Upper lobe of right lung (tissue), 1 donor: ENCODE data around the gene UIMC1. TPM values are rescaled to one million over a fixed set of nuclear protein-coding genes. Genes with fewer than 3 reads are reported as not detected.

Source experiments
- ATAC-seq: fragments of 200-7000 bp; cut with Tn5 transposase; one replicate; pipeline ENCODE4 v1.9.1; 2020; ENCODE audit warnings: mild to moderate bottlenecking, moderate library complexity
- DNase-seq: peaks from one replicate; pipeline ENCODE4 v3.0.0-alpha.2; 2020
- H3K27ac ChIP-seq: fragments of 200-600 bp; one replicate; pipeline ENCODE4 v1.8.0; 2022
- H3K27me3 ChIP-seq: fragments of 200-600 bp; one replicate; pipeline ENCODE4 v1.8.0; 2022; ENCODE audit warnings: mild to moderate bottlenecking
- H3K36me3 ChIP-seq: fragments of 200-600 bp; one replicate; pipeline ENCODE4 v1.8.0; 2022
- H3K4me1 ChIP-seq: fragments of 200-600 bp; one replicate; pipeline ENCODE4 v1.8.0; 2022
- H3K4me3 ChIP-seq: fragments of 200-600 bp; one replicate; pipeline ENCODE4 v1.8.0; 2022; ENCODE audit warnings: mild to moderate bottlenecking
- H3K9me3 ChIP-seq: fragments of 200-600 bp; one replicate; pipeline ENCODE4 v1.8.0; 2022
- intact Hi-C: fragments of 100-400 bp; cut with DNase I; formaldehyde crosslinking; loops from one replicate; pipeline ENCODE4 v1.11.0; 2022
- total RNA-seq: library from RNA; stranded (reverse); fragmentation: NEBNext Ultra II Directional; extraction: Animal tissue kit (Norgen Biotek cat#: 25700); gene quantifications from one replicate; pipeline ENCODE4 v1.2.1, GENCODE V29; 2021
- TF ChIP-seq, protein P1 (sequence below): fragments of 200-600 bp; IDR thresholded peaks from one replicate; pipeline ENCODE4 v1.8.0; 2022; ENCODE audit warnings: antibody characterized with exemption
- donor health status: DM: no; HTN: yes; CAD: no; lungs with severe emphysema.

Gene UIMC1
- total RNA-seq, 1 donor from 2014 or later = 35.4 TPM

DNA sequence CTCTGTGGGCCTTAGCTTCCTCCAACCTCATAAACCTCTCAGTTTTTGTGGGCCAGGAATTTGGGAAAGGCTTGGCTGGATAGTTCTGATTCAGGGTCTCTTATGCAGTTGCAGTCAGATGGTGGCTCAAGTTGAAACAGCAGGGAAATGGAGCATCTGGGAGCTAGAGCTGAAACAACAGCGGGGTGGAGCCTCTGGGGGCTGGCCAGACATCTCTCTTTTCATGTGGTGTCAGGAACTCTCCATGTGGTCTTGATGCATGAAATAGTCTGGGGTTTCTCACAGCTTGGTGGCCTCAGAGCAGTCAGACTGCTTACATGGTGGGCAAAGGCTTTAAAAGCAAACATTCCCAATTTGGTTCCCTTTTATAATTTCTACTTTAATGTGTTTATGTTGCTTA, 29.4 kb upstream of the UIMC1 start:
- no peak overlapping the region for H3K4me3 ChIP-seq
- no peaks in the 10 kb centered on the region for H3K4me1 ChIP-seq
- ATAC-seq (no peak), DNase-seq (no peak)
- peaks cover under 1% of the 10 kb centered on the region for H3K36me3 ChIP-seq
- TF ChIP-seq, protein P1, sequence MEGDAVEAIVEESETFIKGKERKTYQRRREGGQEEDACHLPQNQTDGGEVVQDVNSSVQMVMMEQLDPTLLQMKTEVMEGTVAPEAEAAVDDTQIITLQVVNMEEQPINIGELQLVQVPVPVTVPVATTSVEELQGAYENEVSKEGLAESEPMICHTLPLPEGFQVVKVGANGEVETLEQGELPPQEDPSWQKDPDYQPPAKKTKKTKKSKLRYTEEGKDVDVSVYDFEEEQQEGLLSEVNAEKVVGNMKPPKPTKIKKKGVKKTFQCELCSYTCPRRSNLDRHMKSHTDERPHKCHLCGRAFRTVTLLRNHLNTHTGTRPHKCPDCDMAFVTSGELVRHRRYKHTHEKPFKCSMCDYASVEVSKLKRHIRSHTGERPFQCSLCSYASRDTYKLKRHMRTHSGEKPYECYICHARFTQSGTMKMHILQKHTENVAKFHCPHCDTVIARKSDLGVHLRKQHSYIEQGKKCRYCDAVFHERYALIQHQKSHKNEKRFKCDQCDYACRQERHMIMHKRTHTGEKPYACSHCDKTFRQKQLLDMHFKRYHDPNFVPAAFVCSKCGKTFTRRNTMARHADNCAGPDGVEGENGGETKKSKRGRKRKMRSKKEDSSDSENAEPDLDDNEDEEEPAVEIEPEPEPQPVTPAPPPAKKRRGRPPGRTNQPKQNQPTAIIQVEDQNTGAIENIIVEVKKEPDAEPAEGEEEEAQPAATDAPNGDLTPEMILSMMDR = no peak
- no peaks in the 10 kb centered on the region for H3K27me3 ChIP-seq
- intact Hi-C loops = no loop called here
- no peak overlapping the region for H3K27ac ChIP-seq
- no peaks in the 10 kb centered on the region for H3K9me3 ChIP-seq

DNA sequence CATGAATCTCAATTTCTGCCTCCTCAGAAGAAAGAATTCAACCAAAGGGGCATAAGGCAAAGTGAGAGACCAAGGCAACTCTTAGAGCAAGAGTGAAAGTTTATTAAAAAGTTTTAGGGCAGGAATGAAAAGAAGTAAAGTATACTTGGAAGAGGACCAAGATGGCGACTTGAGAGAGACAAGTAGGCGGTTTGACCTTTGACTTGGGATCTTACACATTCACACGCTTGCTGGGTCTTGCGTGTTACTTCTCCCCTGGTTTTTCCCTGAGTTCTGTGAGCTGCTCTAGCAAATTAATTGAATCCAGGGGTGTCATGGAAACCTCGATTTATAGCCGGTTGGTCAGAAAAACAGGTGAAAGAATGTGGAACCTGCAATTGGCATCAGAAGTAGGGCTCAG, 22.9 kb upstream of the UIMC1 start:
- H3K27ac ChIP-seq = no peak overlapping the region
- no peaks in the 10 kb centered on the region for H3K27me3 ChIP-seq
- no peak for ATAC-seq
- H3K4me3 ChIP-seq = no peak overlapping the region
- H3K36me3 ChIP-seq = no peaks in the 10 kb centered on the region
- intact Hi-C loops = no loop called here
- TF ChIP-seq, protein P1 = no peak
- no peaks in the 10 kb centered on the region for H3K4me1 ChIP-seq
- no peaks in the 10 kb centered on the region for H3K9me3 ChIP-seq
- no peak for DNase-seq

DNA sequence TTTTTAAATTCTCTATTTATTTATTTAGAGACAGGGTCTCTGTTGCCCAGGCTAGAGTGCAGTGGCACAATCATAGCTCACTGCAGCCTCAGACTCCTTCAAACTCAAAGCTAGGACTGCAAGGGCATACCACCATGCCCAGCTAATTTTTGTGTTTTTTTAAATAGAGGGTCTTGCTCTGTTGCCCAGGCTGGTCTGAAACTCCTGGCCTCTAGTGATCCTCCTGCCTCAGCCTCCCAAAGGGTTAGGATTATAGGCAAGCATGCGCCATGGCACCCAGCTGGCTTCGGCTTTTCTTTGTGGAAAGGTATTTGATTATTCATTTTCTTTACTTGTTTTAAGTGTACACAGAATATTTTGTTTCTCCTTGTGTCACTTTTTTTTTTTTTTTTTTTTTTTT, 21.1 kb upstream of the UIMC1 start:
- DNase-seq (no peak), ATAC-seq (no peak)
- H3K36me3 ChIP-seq = no peaks in the 10 kb centered on the region
- intact Hi-C loops = no loop called here
- TF ChIP-seq, protein P1 = no peak
- H3K4me3 ChIP-seq = no peak overlapping the region
- no peaks in the 10 kb centered on the region for H3K9me3 ChIP-seq
- no peaks in the 10 kb centered on the region for H3K27me3 ChIP-seq
- no peaks in the 10 kb centered on the region for H3K4me1 ChIP-seq
- H3K27ac ChIP-seq = no peak overlapping the region

DNA sequence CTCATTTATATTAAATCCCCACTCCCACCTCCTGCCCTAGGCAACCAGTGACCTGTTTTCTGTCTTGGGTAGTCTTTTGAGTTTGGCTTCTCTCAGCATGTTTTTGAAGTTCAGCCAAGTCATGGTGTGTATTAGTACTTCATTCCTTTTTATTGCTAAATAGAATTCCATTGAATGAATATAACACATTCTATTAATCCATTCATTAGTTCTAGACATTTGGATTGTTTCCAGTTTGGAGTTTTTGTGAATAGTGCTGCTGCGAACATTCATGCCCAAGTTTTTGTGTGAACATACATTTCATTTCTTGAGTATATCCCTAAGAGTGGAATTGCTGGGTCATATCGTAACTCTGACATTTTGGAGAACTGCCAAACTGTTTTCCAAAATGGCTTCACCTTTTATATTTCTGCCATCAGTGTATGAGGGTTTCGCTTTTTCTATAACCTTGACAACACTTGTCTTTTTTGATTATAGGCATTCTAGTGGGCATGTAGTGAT, 18.6 kb upstream of the UIMC1 start:
- DNase-seq = no peak
- Histone ChIP-seq H3K4me1 (peaks cover 6% of the 10 kb centered on the region), H3K27ac (no peak overlapping the region), H3K36me3 (no peaks in the 10 kb centered on the region), H3K9me3 (no peaks in the 10 kb centered on the region), H3K4me3 (no peak overlapping the region), H3K27me3 (no peaks in the 10 kb centered on the region)
- TF ChIP-seq, protein P1 = no peak
- intact Hi-C loops = no loop called here
- no peak for ATAC-seq

DNA sequence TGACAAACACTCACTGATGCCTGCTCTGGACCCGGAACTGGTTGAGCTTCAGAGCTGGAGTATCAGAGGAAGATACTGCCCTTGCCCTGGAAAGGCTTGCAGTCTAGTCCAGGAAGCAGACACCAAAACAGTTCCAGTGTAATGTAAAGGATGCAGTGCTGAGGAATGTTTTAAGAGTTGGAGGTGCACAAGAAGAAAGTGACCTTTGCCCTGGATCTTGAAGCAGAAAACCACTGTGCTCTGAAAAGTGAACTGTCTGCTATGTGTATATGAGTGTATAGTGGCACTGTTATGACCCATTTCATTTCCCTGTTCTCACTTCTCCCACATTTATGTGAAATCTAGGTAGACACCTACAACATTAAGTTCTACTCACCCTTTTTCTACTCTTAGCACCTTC, 18.0 kb upstream of the UIMC1 start:
- ATAC-seq (no peak), DNase-seq (no peak)
- H3K4me1 ChIP-seq = peaks cover 6% of the 10 kb centered on the region
- intact Hi-C loops = no loop called here
- TF ChIP-seq, protein P1 = no peak
- H3K9me3 ChIP-seq = no peaks in the 10 kb centered on the region
- H3K36me3 ChIP-seq = no peaks in the 10 kb centered on the region
- H3K27me3 ChIP-seq = no peaks in the 10 kb centered on the region
- no peak overlapping the region for H3K4me3 ChIP-seq
- no peak overlapping the region for H3K27ac ChIP-seq

DNA sequence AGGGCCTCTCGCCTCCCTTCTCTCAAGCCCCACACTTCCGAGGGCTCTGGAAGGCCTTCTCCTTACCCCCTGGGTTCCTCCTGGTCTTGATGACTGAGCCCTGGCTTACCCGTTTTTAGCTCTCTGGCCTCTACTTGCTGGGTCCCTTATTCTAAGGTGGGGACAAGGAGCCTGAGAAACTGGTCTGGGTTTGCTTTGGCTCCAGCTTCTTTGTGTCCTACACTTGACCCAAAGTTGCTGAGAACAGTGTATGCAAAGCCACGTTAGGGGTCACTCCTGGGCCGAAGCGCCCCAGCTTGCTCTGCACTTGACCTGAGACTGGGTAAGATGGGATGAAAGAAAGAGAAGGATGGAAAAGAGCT, 16.7 kb upstream of the UIMC1 start:
- no peaks in the 10 kb centered on the region for H3K9me3 ChIP-seq
- TF ChIP-seq, protein P1 = no peak
- H3K4me1 ChIP-seq = peaks cover 6% of the 10 kb centered on the region
- DNase-seq (no peak), ATAC-seq (peak; percentile 11)
- H3K36me3 ChIP-seq = no peaks in the 10 kb centered on the region
- peak overlapping the region; percentile 84 for H3K4me3 ChIP-seq
- no peaks in the 10 kb centered on the region for H3K27me3 ChIP-seq
- intact Hi-C loops = no loop called here
- peak overlapping the region; percentile 71 for H3K27ac ChIP-seq
